HL-60 (cell line): ENCODE results near the gene ERC2.

Experiments used
- DNase-seq, 2 experiments: peaks; one replicate each; pipeline ENCODE4 v3.0.0-alpha.2; 2010 to 2020; ENCODE audit warnings: low read depth in 1 of 2, low spot score in 1 of 2
- H3K27ac ChIP-seq: fragments of 250-450 bp; sonication (Bioruptor Pico); replicated peaks from 2 replicates; pipeline ENCODE4 v1.5.1; 2020; ENCODE audit warnings: mild to moderate bottlenecking, moderate library complexity
- H3K27me3 ChIP-seq: fragments of 250-450 bp; sonication (Bioruptor Pico); 2 replicates; pipeline ENCODE4 v1.5.1; 2021; ENCODE audit warnings: mild to moderate bottlenecking, moderate library complexity; ENCODE audit not compliant: insufficient read depth, poor library complexity, severe bottlenecking
- H3K4me3 ChIP-seq: replicated peaks from 2 replicates; pipeline ENCODE4 v1.5.1; 2011; ENCODE audit warnings: mild to moderate bottlenecking, control low read depth, low read length; ENCODE audit not compliant: insufficient read depth
- GABPA ChIP-seq: IDR thresholded peaks from 2 replicates; pipeline ENCODE4 v1.6.1; 2012; ENCODE audit warnings: low read depth
- POLR2AphosphoS5 ChIP-seq: IDR thresholded peaks from 2 replicates; pipeline ENCODE4 v1.6.1; 2012; ENCODE audit warnings: low read depth
- REST ChIP-seq: IDR thresholded peaks from 2 replicates; pipeline ENCODE4 v1.6.1; 2012; ENCODE audit warnings: low read depth; ENCODE audit not compliant: insufficient replicate concordance
- SPI1 ChIP-seq: IDR thresholded peaks from 2 replicates; pipeline ENCODE4 v1.6.1; 2012; ENCODE audit warnings: low read depth, mild to moderate bottlenecking, borderline replicate concordance
- TF ChIP-seq, protein P1 (sequence below): IDR thresholded peaks from one replicate; pipeline ENCODE4 v1.5.1; 2011; ENCODE audit warnings: low read length, control low read depth, inconsistent platforms; ENCODE audit not compliant: insufficient read depth

The ERC2 gene

GRCh38 chr3:55473788-55474187, 994.5 kb downstream of the ERC2 start:
- TF ChIP-seq GABPA (no peak), SPI1 (no peak), REST (no peak), POLR2AphosphoS5 (no peak)
- TF ChIP-seq, protein P1, sequence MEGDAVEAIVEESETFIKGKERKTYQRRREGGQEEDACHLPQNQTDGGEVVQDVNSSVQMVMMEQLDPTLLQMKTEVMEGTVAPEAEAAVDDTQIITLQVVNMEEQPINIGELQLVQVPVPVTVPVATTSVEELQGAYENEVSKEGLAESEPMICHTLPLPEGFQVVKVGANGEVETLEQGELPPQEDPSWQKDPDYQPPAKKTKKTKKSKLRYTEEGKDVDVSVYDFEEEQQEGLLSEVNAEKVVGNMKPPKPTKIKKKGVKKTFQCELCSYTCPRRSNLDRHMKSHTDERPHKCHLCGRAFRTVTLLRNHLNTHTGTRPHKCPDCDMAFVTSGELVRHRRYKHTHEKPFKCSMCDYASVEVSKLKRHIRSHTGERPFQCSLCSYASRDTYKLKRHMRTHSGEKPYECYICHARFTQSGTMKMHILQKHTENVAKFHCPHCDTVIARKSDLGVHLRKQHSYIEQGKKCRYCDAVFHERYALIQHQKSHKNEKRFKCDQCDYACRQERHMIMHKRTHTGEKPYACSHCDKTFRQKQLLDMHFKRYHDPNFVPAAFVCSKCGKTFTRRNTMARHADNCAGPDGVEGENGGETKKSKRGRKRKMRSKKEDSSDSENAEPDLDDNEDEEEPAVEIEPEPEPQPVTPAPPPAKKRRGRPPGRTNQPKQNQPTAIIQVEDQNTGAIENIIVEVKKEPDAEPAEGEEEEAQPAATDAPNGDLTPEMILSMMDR = no peak
- Histone ChIP-seq H3K27me3 (peaks cover 7% of the 10 kb centered on the region), H3K27ac (no peak overlapping the region), H3K4me3 (no peak overlapping the region)
- DNase-seq = no peak

- Histone ChIP-seq H3K27me3 (no peaks in the 10 kb centered on the region), H3K4me3 (no peak overlapping the region), H3K27ac (no peak overlapping the region)
- DNase-seq = no peak
- TF ChIP-seq REST (no peak), POLR2AphosphoS5 (no peak), SPI1 (0 out of 2 replicates have a peak, but pooled peaks have one; percentile 3), GABPA (no peak)
- TF ChIP-seq, protein P1 = no peak
Measured at GRCh38 chr3:55471522-55472280, 996.6 kb downstream of the ERC2 start.

DNA sequence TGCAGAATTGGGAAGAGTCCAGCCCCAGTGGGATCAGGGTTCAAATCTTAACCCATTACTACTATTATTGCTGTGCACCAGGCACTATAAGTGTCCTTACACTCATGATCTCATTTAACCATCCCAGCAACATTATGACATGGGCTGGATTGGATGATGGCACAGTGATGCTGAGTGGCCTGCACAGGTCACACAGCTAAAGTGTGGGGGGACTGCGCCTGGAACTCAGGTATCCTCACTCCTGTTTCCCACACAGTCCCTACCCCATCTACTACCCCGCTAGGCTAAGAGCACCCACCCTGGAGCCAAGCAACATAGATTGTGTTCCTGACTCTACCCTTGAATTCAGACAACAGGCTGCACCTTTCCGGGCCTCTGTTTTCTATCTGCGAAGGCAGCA, 997.2 kb downstream of the ERC2 start:
- no peak overlapping the region for H3K4me3 ChIP-seq
- TF ChIP-seq SPI1 (no peak), REST (no peak), GABPA (no peak), POLR2AphosphoS5 (no peak)
- TF ChIP-seq, protein P1 = no peak
- H3K27me3 ChIP-seq = no peaks in the 10 kb centered on the region
- H3K27ac ChIP-seq = no peak overlapping the region
- DNase-seq = no peak
